H1 (cell line): ENCODE results near the gene LCN10. TPM values are rescaled to one million over a fixed set of nuclear protein-coding genes. Genes with fewer than 3 reads are reported as not detected.

Source experiments
- CTCF ChIA-PET: fragments of 300-600 bp; sonication (Branson Sonifier 250); formaldehyde crosslinking; loops from one replicate; lab custom pipeline; 2021; ENCODE audit not compliant: partially characterized antibody; lab: Charles Lee
- POLR2A ChIA-PET: fragments of 300-600 bp; sonication (Branson Sonifier 250); formaldehyde crosslinking; loops from one replicate; lab custom pipeline; 2021; ENCODE audit warnings: inconsistent platforms; ENCODE audit not compliant: partially characterized antibody; lab: Charles Lee
- DNase-seq, 2 experiments: peaks; one replicate each; pipeline versions ENCODE4 v3.0.0 to v3.0.0-alpha.2; 2010 to 2022; ENCODE audit warnings: low spot score in 2 of 2, low read depth in 1 of 2, mixed read lengths in 1 of 2
- FAIRE-seq: peaks from 2 replicates; lab custom pipeline; 2011; peaks lifted over from hg19 to GRCh38; lab: Jason Lieb, UNC
- H2AFZ ChIP-seq: 2 replicates; pipeline ENCODE4 v1.8.1; 2012; ENCODE audit warnings: low read length, inconsistent platforms
- H2AK5ac ChIP-seq: 2 replicates; pipeline ENCODE4 v1.6.1; 2013; ENCODE audit warnings: low read depth, low read length
- H2BK120ac ChIP-seq: replicated peaks from 2 replicates; pipeline ENCODE3; 2013; ENCODE audit warnings: low read depth, low read length, inconsistent platforms
- H2BK12ac ChIP-seq: 2 replicates; pipeline ENCODE4 v1.6.1; 2013; ENCODE audit warnings: low read depth, low read length
- H2BK15ac ChIP-seq: 2 replicates; pipeline ENCODE4 v1.6.1; 2013; ENCODE audit warnings: low read length
- H2BK20ac ChIP-seq: 2 replicates; pipeline ENCODE4 v1.6.1; 2013; ENCODE audit warnings: low read length
- H2BK5ac ChIP-seq: 2 replicates; pipeline ENCODE4 v1.6.1; 2013; ENCODE audit warnings: low read depth, low read length
- H3K14ac ChIP-seq: 2 replicates; pipeline ENCODE4 v1.6.1; 2013; ENCODE audit warnings: inconsistent platforms; ENCODE audit not compliant: insufficient read length
- H3K18ac ChIP-seq: 2 replicates; pipeline ENCODE4 v1.6.1; 2013; ENCODE audit warnings: low read length; ENCODE audit errors: extremely low read depth
- H3K23ac ChIP-seq: 2 replicates; pipeline ENCODE4 v1.6.1; 2013; ENCODE audit warnings: inconsistent platforms; ENCODE audit not compliant: insufficient read length
- H3K23me2 ChIP-seq: 2 replicates; pipeline ENCODE4 v1.6.1; 2013; ENCODE audit warnings: low read depth, low read length
- H3K27ac ChIP-seq: 2 replicates; pipeline ENCODE4 v1.6.1; 2011; ENCODE audit warnings: low read depth, low read length, inconsistent platforms
- H3K27me3 ChIP-seq, 4 experiments: replicated peaks in 1 of 4; 1 replicate in 1 of 4; 2 replicates in 3 of 4; pipeline versions ENCODE4 v1.6.1 to v1.8.1; 2011 to 2013; ENCODE audit warnings: low read length in 3 of 4, mild to moderate bottlenecking in 3 of 4, inconsistent platforms in 2 of 4, mixed read lengths in 2 of 4, moderate library complexity in 1 of 4; ENCODE audit not compliant: control insufficient read depth in 3 of 4, insufficient read depth in 3 of 4; ENCODE audit errors: extremely low read depth in 1 of 4
- H3K36me3 ChIP-seq, 4 experiments: 2 replicates each; pipeline versions ENCODE4 v1.6.1 to v1.8.1; 2011 to 2013; ENCODE audit warnings: mild to moderate bottlenecking in 4 of 4, low read length in 3 of 4, moderate library complexity in 2 of 4, control low read depth in 1 of 4, inconsistent platforms in 1 of 4; ENCODE audit not compliant: insufficient read depth in 4 of 4, control insufficient read depth in 2 of 4
- H3K4ac ChIP-seq: replicated peaks from 2 replicates; pipeline ENCODE3; 2013; ENCODE audit warnings: low read length, low read depth, mixed read lengths, inconsistent platforms; ENCODE audit not compliant: insufficient read length
- H3K4me1 ChIP-seq, 4 experiments: replicated peaks in 1 of 4; 1 replicate in 1 of 4; 2 replicates in 3 of 4; pipeline versions ENCODE4 v1.6.1 to v1.8.1; 2011 to 2013; ENCODE audit warnings: low read length in 3 of 4, inconsistent platforms in 2 of 4, mixed read lengths in 1 of 4; ENCODE audit not compliant: insufficient read depth in 4 of 4, control insufficient read depth in 3 of 4
- H3K4me2 ChIP-seq, 2 experiments: 2 replicates each; pipeline versions ENCODE4 v1.6.1 to v1.8.1; 2011 to 2013; ENCODE audit warnings: low read depth in 2 of 2, low read length in 2 of 2, control low read depth in 1 of 2, inconsistent platforms in 1 of 2, mild to moderate bottlenecking in 1 of 2; ENCODE audit not compliant: insufficient read depth in 1 of 2
- H3K4me3 ChIP-seq, 4 experiments: fragments of 200-600, 300-600 bp in 1 of 4; sonication (generic), shearing (Covaris generic), sonication (Bioruptor Twin) in 1 of 4; 2 replicates each; pipeline versions ENCODE4 v1.5.1 to v1.8.1; 2011 to 2016; ENCODE audit warnings: low read length in 4 of 4, low read depth in 3 of 4, control low read depth in 2 of 4, inconsistent platforms in 2 of 4, mild to moderate bottlenecking in 2 of 4, mixed read lengths in 1 of 4, moderate library complexity in 1 of 4; ENCODE audit not compliant: insufficient read depth in 2 of 4; ENCODE audit errors: extremely low read depth in 1 of 4
- H3K56ac ChIP-seq: replicated peaks from 2 replicates; pipeline ENCODE3; 2013; ENCODE audit warnings: low read depth, mild to moderate bottlenecking, mixed read lengths, low read length, inconsistent platforms; ENCODE audit not compliant: insufficient read length
- H3K79me1 ChIP-seq: 2 replicates; pipeline ENCODE4 v1.6.1; 2013; ENCODE audit warnings: low read depth, low read length, control low read depth
- H3K79me2 ChIP-seq, 2 experiments: 2 replicates each; pipeline versions ENCODE4 v1.6.1 to v1.8.1; 2012 to 2013; ENCODE audit warnings: low read length in 2 of 2, mild to moderate bottlenecking in 2 of 2, inconsistent platforms in 1 of 2; ENCODE audit not compliant: insufficient read depth in 2 of 2, control insufficient read depth in 1 of 2
- H3K9ac ChIP-seq, 4 experiments: replicated peaks in 1 of 4; 1 replicate in 1 of 4; 2 replicates in 3 of 4; pipeline versions ENCODE4 v1.6.1 to v1.8.1; 2011 to 2013; ENCODE audit warnings: low read depth in 3 of 4, low read length in 3 of 4, control low read depth in 2 of 4, mild to moderate bottlenecking in 2 of 4, moderate library complexity in 2 of 4, inconsistent platforms in 1 of 4; ENCODE audit errors: extremely low read depth in 1 of 4
- H3K9me3 ChIP-seq, 2 experiments: 2 replicates each; pipeline versions ENCODE4 v1.6.1 to v1.8.1; 2012 to 2013; ENCODE audit warnings: mild to moderate bottlenecking in 2 of 2, moderate library complexity in 2 of 2, control low read depth in 1 of 2, inconsistent platforms in 1 of 2, low read depth in 1 of 2, low read length in 1 of 2, mixed read lengths in 1 of 2; ENCODE audit not compliant: insufficient read depth in 2 of 2
- H4K20me1 ChIP-seq, 2 experiments: replicated peaks in 1 of 2; 2 replicates each; pipeline versions ENCODE3 to v1.8.1; 2011 to 2013; ENCODE audit warnings: inconsistent platforms in 2 of 2, low read length in 2 of 2, mild to moderate bottlenecking in 1 of 2; ENCODE audit not compliant: insufficient read depth in 2 of 2, control insufficient read depth in 1 of 2
- H4K5ac ChIP-seq: 2 replicates; pipeline ENCODE4 v1.6.1; 2013; ENCODE audit warnings: low read length, low read depth, mixed read lengths, inconsistent platforms; ENCODE audit not compliant: insufficient read length
- H4K8ac ChIP-seq: 2 replicates; pipeline ENCODE4 v1.8.0; 2013; ENCODE audit warnings: mild to moderate bottlenecking, moderate library complexity, low read length, inconsistent platforms; ENCODE audit not compliant: insufficient read depth; ENCODE audit errors: extremely low read depth
- H4K91ac ChIP-seq: replicated peaks from 2 replicates; pipeline ENCODE3; 2013; ENCODE audit warnings: low read length, mixed read lengths, inconsistent platforms; ENCODE audit not compliant: insufficient read length
- KDM5A ChIP-seq: fragments of 200-600 bp; IDR thresholded peaks from 2 replicates; pipeline ENCODE4 v1.7.1; 2012; ENCODE audit warnings: mild to moderate bottlenecking, low read length, inconsistent platforms, mixed read lengths
- POLR2A ChIP-seq, 2 experiments: IDR thresholded peaks; 1 replicate in 1 of 2; 2 replicates in 1 of 2; pipeline ENCODE4 v1.6.1; 2011; ENCODE audit warnings: low read depth in 2 of 2, low read length in 2 of 2, mild to moderate bottlenecking in 2 of 2; ENCODE audit errors: control extremely low read depth in 1 of 2
- POLR2AphosphoS5 ChIP-seq: IDR thresholded peaks from 2 replicates; pipeline ENCODE4 v1.6.1; 2011; ENCODE audit warnings: low read depth, low read length
- YY1 ChIP-seq: IDR thresholded peaks from 2 replicates; pipeline ENCODE4 v1.6.1; 2011; ENCODE audit warnings: low read depth, mild to moderate bottlenecking, low read length
- WGBS, 2 experiments: shearing (Covaris generic) in 1 of 2; methylation state at CpG; one replicate each; pipeline versions ENCODE4 v1.1.6 to v1.1.7; 2013 to 2015; ENCODE audit warnings: low lambda C conversion rate in 2 of 2, mixed read lengths in 2 of 2, inconsistent platforms in 1 of 2, low coverage in 1 of 2, missing lambda C conversion rate in 1 of 2; ENCODE audit not compliant: insufficient replicate concordance in 2 of 2, insufficient coverage in 1 of 2, insufficient read length in 1 of 2; ENCODE audit errors: extremely low coverage in 1 of 2, missing lambda C conversion rate in 1 of 2; 5-methylcytosine and 5-hydroxymethylcytosine counted together
- polyA plus RNA-seq, 7 experiments: library from polyadenylated mRNA; depleted of rRNA in 3 of 7; stranded (reverse) in 5 of 7; unstranded in 2 of 7; fragments of >200 nt in 5 of 7; fragments of 200-250 nt in 2 of 7; gene quantifications; 1 replicate in 5 of 7; 2 replicates in 1 of 7; 4 replicates in 1 of 7; pipeline versions ENCODE4 v1.2.1 to v1.2.3, GENCODE V29; 2011 to 2013; ENCODE audit warnings: missing spikeins in 2 of 7, mixed read lengths in 2 of 7
- total RNA-seq: library from RNA; stranded (reverse); fragmentation: NEBNext Ultra II Directional; extraction: Animal tissue kit (Norgen Biotek cat#: 25700); gene quantifications from 2 replicates; pipeline ENCODE4 v1.2.1, GENCODE V29; 2021

The LCN10 gene
- total and polyA plus RNA-seq, 2 of the 8 experiments (the other 6 are each of a cell fraction or from before 2014, with no cell fraction given): 2.6 to 2.8 TPM

DNA sequence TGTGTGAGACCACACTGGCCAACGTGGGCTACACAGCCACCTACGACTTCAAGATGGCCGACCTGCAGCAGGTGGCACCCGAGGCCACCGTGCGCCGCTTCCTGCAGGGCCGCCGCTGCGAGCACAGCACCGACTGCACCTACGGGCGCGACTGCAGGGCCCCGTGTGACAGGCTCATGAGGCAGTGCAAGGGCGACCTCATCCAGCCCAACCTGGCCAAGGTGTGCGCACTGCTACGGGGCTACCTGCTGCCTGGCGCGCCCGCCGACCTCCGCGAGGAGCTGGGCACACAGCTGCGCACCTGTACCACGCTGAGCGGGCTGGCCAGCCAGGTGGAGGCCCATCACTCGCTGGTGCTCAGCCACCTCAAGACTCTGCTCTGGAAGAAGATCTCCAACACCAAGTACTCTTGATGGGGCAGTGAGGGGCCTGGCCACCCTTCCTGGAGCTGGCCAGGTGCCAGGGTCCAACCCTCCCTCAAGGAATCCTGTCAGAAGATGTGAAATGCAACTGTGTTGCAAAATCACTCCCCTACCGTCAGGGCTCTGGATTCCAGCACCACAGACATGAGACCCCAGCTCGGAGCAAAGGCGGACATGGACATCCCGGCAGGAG is 19.3 kb downstream of the LCN10 start:
- 89% methylated on average over 32 of the region's 32 CpGs; no CpG with 5 or more reads in 1 of the 2 experiments for WGBS, 2 experiments
- no peak for FAIRE-seq
- Histone ChIP-seq H3K23me2 (peaks cover 10% of the 10 kb centered on the region; the same call in 1 of the 2 replicates), H3K14ac (no peak overlapping the region), H3K36me3 (peaks cover 19 to 49% (median 35%) of the 10 kb centered on the region in 4 experiments), H4K5ac (no peak overlapping the region), H2BK5ac (peak overlapping the region; percentile 24; the same call in 1 of the 2 replicates), H3K23ac (no peak overlapping the region), H2AK5ac (no peak overlapping the region), H3K79me2 (peaks cover 8 to 26% of the 10 kb centered on the region in 2 experiments), H3K79me1 (peaks cover 7% of the 10 kb centered on the region), H3K27ac (no peak overlapping the region), H3K4me3 (no peak overlapping the region), H2BK12ac (no peak overlapping the region), H4K91ac (no peak overlapping the region), H3K4me2 (no peak overlapping the region), H4K8ac (peak overlapping the region; percentile 14; the same call in 1 of the 2 replicates), H2BK20ac (no peak overlapping the region), H3K27me3 (no peaks in the 10 kb centered on the region), H3K4me1 (peaks cover 3 to 22% (median 4%) of the 10 kb centered on the region in 4 experiments), H2BK15ac (no peak overlapping the region), H3K9ac (no peak overlapping the region), H4K20me1 (peaks cover 30 to 48% of the 10 kb centered on the region in 2 experiments), H2BK120ac (no peak overlapping the region), H3K56ac (no peak overlapping the region), H3K9me3 (no peaks in the 10 kb centered on the region), H2AFZ (no peak overlapping the region), H3K18ac (no peak overlapping the region), H3K4ac (no peak overlapping the region)
- CTCF ChIA-PET: interaction anchor here (1.9 kb wide), 1 partner anchor 10 kb away, joined by 5 read pairs; the partner anchor contains the start of gene DIPK1B
- no peak for TF ChIP-seq KDM5A
- 0 out of 2 replicates have a peak, but pooled peaks have one; percentile 26 for TF ChIP-seq YY1
- peak in 1 of 2 experiments; percentile 42; a peak in 2 of 3 replicates for TF ChIP-seq POLR2A (IDR thresholded peaks at IDR 0.05; ENCODE audit: control extremely low read depth in 1 of 2, low read depth in 2 of 2, low read length in 2 of 2)
- TF ChIP-seq POLR2AphosphoS5: peak; percentile 70
- no peak for DNase-seq
- POLR2A ChIA-PET: interaction anchor here (0.6 to 4.3 kb wide), 8 partner anchors 10 to 125 kb away, joined by 3 to 46 read pairs (median 3); partner anchors contain the start of gene DIPK1B
